H1 (cell line): ENCODE results near the gene GFOD1.

Experiments
- CTCF ChIP-seq, 3 experiments: IDR thresholded peaks; 1 replicate in 2 of 3; 2 replicates in 1 of 3; pipeline versions ENCODE4 v1.5.1 to v1.6.1; 2011; ENCODE audit warnings: low read length in 3 of 3, mild to moderate bottlenecking in 3 of 3, inconsistent platforms in 2 of 3, low read depth in 1 of 3, moderate library complexity in 1 of 3; ENCODE audit not compliant: insufficient read depth in 1 of 3; ENCODE audit errors: control extremely low read depth in 1 of 3
- EP300 ChIP-seq, 2 experiments: IDR thresholded peaks; 1 replicate in 1 of 2; 2 replicates in 1 of 2; pipeline ENCODE4 v1.6.1; 2011 to 2012; ENCODE audit warnings: low read depth in 2 of 2, low read length in 2 of 2, mild to moderate bottlenecking in 2 of 2, borderline replicate concordance in 1 of 2, inconsistent platforms in 1 of 2, moderate library complexity in 1 of 2
- EZH2 ChIP-seq: fragments of 200-600 bp; sonication (generic); IDR thresholded peaks from 2 replicates; pipeline ENCODE4 v1.7.1; 2012; ENCODE audit warnings: low read depth, mild to moderate bottlenecking, moderate library complexity, low read length, inconsistent platforms; ENCODE audit not compliant: severe bottlenecking
- HDAC2 ChIP-seq, 2 experiments: fragments of 300-600 bp in 1 of 2; sonication (generic) in 1 of 2; IDR thresholded peaks; 2 replicates each; pipeline ENCODE4 v1.6.1; 2011 to 2012; ENCODE audit warnings: low read depth in 2 of 2, low read length in 2 of 2, mild to moderate bottlenecking in 2 of 2, moderate library complexity in 2 of 2, borderline replicate concordance in 1 of 2, inconsistent platforms in 1 of 2
- POLR2A ChIP-seq, 2 experiments: IDR thresholded peaks; 1 replicate in 1 of 2; 2 replicates in 1 of 2; pipeline ENCODE4 v1.6.1; 2011; ENCODE audit warnings: low read depth in 2 of 2, low read length in 2 of 2, mild to moderate bottlenecking in 2 of 2; ENCODE audit errors: control extremely low read depth in 1 of 2
- POLR2AphosphoS5 ChIP-seq: IDR thresholded peaks from 2 replicates; pipeline ENCODE4 v1.6.1; 2011; ENCODE audit warnings: low read depth, low read length
- TEAD4 ChIP-seq: IDR thresholded peaks from 2 replicates; pipeline ENCODE4 v1.6.1; 2012; ENCODE audit warnings: low read depth, low read length, inconsistent platforms, mixed read lengths
- TF ChIP-seq, protein P1 (sequence below): IDR thresholded peaks from 2 replicates; pipeline ENCODE4 v1.6.1; 2012; ENCODE audit warnings: inconsistent platforms

DNA sequence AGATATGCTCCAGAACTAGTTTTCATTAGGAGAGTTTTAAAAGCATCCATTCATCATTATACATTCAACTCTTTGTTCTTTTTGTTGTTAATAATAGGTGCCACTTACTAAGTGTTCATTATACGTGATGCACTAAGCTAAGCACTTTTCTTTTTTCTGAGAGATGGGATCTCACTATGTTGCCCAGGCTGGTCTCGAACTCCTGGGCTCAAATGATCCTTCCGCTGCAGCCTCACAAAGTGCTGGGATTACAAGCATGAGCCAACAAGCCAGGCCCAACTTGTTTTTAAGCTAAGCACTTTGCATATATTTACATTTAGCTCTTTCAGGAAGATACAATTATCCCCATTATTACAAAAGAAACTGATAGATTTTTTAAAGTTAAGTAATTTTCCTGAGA lies 5.7 kb upstream of the GFOD1 start:
- no peak for TF ChIP-seq POLR2AphosphoS5
- TF ChIP-seq TEAD4: no peak
- TF ChIP-seq CTCF (IDR thresholded peaks at IDR 0.05; ENCODE audit: control extremely low read depth in 1 of 3, insufficient read depth in 1 of 3, low read depth in 1 of 3, low read length in 3 of 3): no peak
- no peak for TF ChIP-seq EZH2
- TF ChIP-seq EP300 (IDR thresholded peaks at IDR 0.05; ENCODE audit: borderline replicate concordance in 1 of 2, low read depth in 2 of 2, low read length in 2 of 2): no peak
- no peak for TF ChIP-seq POLR2A (IDR thresholded peaks at IDR 0.05; ENCODE audit: control extremely low read depth in 1 of 2, low read depth in 2 of 2, low read length in 2 of 2)
- TF ChIP-seq HDAC2 (IDR thresholded peaks at IDR 0.05; ENCODE audit: borderline replicate concordance in 1 of 2, low read depth in 2 of 2, low read length in 2 of 2): no peak
- TF ChIP-seq, protein P1, sequence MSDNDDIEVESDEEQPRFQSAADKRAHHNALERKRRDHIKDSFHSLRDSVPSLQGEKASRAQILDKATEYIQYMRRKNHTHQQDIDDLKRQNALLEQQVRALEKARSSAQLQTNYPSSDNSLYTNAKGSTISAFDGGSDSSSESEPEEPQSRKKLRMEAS: no peak
